GM20431 (cell line): Measurements from ENCODE around the gene NMNAT2.
"Not testable (repeated sequence)": the region's sequence is repeated elsewhere in the genome, so short reads cannot be mapped to it uniquely, and the experiment has no call there.

ENCODE experiments used
- in situ Hi-C: fragments of 300-500 bp; cut with MseI, MboI; formaldehyde crosslinking; loops from one replicate; pipeline ENCODE4 v1.15.0; 2020; ENCODE audit warnings: low sequenced_read_pairs; ENCODE audit not compliant: unreplicated experiment

NMNAT2 gene

GRCh38 chr1:183419399-183419798 lies 1.2 kb upstream of the NMNAT2 start:
- in situ Hi-C loops = no loop called here

GRCh38 chr1:183418696-183419095 lies 516 bp upstream of the NMNAT2 start:
- in situ Hi-C loops = no loop called here

DNA sequence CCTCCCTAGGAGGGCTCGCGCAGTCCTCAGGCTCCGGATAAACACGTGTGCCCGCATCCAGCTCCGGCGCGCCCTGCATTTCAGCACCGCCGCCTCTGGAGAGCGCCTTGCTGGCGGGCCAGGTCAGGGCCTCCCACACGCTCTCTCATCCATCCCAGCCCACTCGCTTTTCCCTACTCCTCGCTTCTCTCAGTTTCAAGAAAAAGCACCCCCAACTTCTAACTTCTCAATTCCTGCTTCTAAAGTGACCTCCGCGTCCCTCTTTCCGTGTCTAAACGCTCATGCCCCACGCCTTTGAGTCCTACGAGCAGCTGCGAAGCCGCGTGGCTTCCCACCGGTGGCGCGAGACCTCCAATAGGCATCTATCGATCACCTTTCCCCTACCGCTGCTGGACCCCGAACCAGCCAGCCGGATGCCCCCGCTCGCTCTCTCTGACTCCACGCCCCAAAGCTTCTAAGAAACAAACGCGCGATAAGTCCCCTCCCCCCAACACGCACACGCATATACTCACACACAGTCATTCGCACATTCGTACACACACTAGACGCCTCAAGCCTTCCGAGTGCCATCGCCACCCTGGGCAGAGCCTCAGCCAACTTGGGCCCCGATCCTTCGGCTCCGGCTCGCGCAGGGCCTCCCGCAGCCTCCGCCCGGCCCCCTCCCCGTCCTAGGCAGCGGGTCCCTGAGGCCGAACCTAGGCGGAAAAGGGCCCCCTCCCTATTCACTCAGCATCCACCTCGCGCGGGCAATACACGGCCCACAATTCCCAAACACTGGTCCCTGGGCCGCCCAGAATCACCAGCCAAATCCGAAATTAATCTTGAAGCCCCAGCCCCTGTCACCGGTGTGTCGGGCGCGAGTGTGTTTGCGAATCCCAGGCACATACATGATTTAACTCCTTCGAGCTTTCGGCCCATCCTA lies 1.1 kb downstream of the NMNAT2 start:
- in situ Hi-C loops = no loop called here

GRCh38 chr1:183414365-183414764 lies 3.8 kb downstream of the NMNAT2 start:
- in situ Hi-C loops = no loop called here

DNA sequence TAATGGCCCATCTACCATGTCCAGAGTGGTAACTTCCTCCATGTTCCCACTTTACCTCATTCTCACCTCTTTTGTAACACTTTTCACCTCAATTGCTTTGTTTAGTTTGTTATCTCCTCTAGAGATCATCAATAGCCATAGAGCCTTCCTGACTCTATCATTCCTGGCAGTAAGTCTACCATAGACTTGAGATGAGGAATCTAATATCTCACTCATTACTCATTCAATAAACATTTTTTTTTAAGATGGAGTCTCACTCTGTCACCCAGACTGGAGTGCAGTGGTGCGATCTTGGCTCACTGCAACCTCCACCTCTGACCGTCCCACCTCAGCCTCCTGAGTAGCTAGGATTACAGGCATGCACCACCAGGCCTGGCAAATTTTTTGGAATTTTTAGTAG lies 7.1 kb downstream of the NMNAT2 start:
- in situ Hi-C loops = no loop called here

GRCh38 chr1:183407961-183408360 lies 10.2 kb downstream of the NMNAT2 start:
- in situ Hi-C loops = no loop called here

GRCh38 chr1:183407474-183407873 lies 10.7 kb downstream of the NMNAT2 start:
- in situ Hi-C loops = no loop called here

GRCh38 chr1:183404476-183404875 lies 13.7 kb downstream of the NMNAT2 start:
- in situ Hi-C loops = no loop called here

- in situ Hi-C loops = no loop called here
Measured at GRCh38 chr1:183403498-183403897, 14.7 kb downstream of the NMNAT2 start.

DNA sequence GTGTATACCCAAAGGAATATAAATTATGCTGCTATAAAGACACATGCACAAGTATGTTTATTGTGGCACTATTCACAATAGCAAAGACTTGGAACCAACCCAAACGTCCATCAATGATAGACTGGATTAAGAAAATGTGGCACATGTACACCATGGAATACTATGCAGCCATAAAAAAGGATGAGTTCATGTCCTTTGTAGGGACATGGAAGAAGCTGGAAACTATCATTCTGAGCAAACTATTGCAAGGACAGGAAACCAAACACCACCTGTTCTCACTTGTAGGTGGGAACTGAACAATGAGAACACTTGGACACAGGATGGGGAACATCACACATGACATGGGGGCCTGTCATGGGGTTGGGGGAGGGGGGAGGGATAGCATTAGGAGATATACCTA lies 16.6 kb downstream of the NMNAT2 start:
- in situ Hi-C loops = not testable (repeated sequence)

DNA sequence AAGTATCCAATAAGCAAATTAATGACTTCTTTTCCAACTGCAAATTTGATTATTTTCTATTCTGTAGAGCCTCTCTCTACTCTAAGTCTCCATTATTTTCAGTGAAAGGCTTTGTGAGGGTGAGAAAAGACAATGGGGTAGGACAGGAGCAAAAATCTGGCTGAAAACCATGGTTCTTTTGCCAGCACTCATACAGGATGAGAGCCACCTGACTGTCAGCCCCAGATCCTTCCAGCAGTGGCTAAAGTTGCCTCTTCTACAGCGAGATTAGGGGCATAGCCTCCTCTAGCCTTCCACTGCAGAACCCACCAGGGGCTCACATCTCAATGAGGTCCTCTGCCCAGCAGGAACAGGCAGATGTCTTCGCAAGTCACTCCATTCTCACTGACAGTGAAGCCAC lies 23.7 kb downstream of the NMNAT2 start:
- in situ Hi-C loops = no loop called here

DNA sequence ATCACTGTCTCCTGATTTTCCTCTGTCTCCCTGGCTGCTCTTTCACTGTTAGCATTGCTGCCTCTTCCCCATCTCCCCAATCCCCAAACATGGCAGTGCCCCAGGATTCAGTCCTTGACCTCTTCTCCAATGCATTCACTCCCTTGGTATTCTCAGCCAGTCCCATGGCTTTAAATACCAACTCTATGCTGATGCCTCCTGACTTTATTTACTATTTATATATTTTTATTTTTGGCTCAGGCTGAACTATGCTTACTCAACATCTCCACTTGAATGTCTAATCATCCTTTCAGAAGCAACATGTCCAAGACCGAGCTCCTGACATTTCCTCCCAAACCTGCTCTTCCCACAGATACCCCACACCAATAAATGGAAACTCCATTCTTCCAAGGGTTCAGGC lies 26.3 kb downstream of the NMNAT2 start:
- in situ Hi-C loops = no loop called here

DNA sequence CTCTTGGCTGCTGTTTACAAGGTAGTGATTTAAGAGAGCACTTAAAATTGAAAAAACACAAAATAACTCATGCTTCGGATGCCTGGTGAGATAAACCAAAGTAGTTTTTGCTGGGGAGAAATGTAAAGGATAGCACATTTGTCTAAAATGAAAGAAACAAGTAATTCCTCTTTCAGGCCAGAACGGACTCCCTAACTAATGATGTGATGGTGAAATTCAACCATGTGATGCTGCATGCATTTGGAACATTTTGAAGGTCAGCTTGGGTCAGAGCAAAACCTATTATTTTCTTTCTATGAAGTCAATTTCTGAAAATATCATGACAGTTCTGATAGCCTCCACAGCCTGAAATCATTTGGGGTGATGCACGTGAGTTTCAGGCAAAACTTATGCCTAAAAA lies 27.6 kb downstream of the NMNAT2 start:
- in situ Hi-C loops = no loop called here

GRCh38 chr1:183388735-183389134 lies 29.4 kb downstream of the NMNAT2 start:
- in situ Hi-C loops = no loop called here

GRCh38 chr1:183385340-183386144 lies 32.6 kb downstream of the NMNAT2 start:
- in situ Hi-C loops = no loop called here

- in situ Hi-C loops = no loop called here
Measured at GRCh38 chr1:183379951-183380350, 38.2 kb downstream of the NMNAT2 start.

DNA sequence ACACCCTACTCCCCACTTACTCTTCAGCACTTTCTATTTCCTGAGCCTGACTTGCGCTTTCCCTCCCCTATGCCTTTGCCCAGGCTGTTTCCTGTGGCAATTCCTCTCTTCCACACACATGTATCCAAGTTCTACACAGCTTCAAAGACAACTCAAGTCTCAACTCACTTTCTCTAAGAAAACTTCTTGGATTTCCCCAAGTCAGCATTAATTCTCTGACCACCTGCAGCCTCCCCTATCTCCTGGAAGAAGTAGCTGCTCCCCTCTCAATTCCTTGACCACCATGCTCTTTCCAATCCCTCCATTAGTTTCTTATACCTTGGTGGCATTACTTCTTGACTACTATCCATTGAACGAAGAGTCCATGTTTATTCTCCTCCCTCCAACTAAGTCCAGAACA lies 42.8 kb downstream of the NMNAT2 start:
- in situ Hi-C loops = no loop called here

GRCh38 chr1:183374825-183375224 lies 43.4 kb downstream of the NMNAT2 start:
- in situ Hi-C loops = no loop called here

DNA sequence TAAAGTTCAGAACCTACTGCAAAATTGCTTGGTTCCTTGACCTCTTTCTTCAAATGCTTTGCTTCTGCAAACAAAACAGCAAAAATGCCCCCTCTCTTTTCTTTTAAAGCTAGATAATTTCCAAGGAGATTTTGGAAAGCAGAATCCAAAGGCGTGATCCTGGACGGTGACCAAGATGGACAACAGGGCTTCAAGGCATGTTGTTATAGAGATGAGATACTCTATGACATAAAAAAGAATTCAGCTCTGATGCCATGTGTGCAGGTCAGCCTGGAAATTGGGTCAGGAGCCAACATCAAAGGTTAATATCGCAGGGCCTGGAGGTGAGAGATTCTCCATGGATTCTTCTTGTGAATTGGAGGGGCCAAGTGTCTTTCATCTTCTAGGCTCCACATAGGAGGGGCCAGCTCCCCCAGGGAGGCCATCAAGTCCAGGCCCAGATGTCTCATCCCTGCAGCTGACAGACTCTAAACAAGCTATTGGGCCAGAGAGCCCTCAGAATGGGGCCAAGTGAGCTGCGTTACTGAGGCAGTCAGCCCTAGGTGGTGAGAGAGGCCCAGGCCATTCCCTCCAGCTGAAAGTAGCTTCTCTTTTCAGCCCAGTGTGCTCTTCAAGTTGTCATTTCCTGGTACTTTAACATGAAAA lies 45.5 kb downstream of the NMNAT2 start:
- in situ Hi-C loops = no loop called here

DNA sequence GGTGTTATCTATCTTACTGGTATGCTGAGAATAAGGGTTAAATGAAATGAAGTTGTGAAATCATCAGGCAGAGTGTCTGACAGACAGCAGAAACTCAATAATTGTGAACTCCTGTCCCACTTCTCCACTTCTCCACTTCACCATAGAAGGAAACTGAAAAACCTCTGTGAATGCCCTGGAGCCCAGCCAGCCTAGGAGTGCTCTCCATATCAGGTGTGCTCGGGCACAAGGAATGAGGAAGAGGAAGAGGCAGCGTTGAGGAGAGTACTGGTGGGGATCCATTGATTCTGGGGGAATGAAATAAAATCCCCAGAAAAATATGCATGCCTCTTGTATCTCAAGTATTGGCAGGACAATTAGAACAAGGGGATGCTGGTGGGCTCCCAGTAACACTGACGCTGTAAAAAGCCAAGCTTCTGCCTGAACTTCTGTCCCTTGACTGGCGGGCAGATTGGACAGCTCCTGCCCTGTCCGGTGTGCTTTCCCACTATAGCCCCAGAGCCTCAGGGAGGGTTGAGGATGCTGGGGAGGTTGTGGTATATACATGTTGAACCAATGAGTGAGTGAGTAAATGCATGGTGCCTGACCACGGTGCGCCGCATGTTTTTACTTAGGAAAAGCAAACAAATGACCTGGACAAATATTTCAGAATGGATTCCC lies 47.7 kb downstream of the NMNAT2 start:
- in situ Hi-C loops = no loop called here
